ENCODE results near the gene SLIT1.
"Not testable (repeated sequence)": the region's sequence is repeated elsewhere in the genome, so short reads cannot be mapped to it uniquely, and the experiment has no call there.

SLIT1 gene

GRCh38 chr10:97109547-97109946 lies 76.2 kb downstream of the SLIT1 start:
- DNase-seq (ENCODE audit: low read depth): no peak

GRCh38 chr10:97107551-97107950 lies 78.2 kb downstream of the SLIT1 start:
- no peak for DNase-seq (ENCODE audit: low read depth)

GRCh38 chr10:97106207-97106606 lies 79.6 kb downstream of the SLIT1 start:
- DNase-seq (ENCODE audit: low read depth): no peak

GRCh38 chr10:97105303-97105702 lies 80.5 kb downstream of the SLIT1 start:
- DNase-seq (ENCODE audit: low read depth): no peak

GRCh38 chr10:97103316-97104080 lies 82.3 kb downstream of the SLIT1 start:
- DNase-seq (ENCODE audit: low read depth): no peak

- DNase-seq (ENCODE audit: low read depth): no peak
These were observed 83.3 kb downstream of the SLIT1 start for GRCh38 chr10:97102441-97102840.

- no peak for DNase-seq (ENCODE audit: low read depth)
These were observed 84.4 kb downstream of the SLIT1 start for GRCh38 chr10:97101166-97101940.

GRCh38 chr10:97100657-97101056 lies 85.1 kb downstream of the SLIT1 start:
- DNase-seq (ENCODE audit: low read depth): no peak

GRCh38 chr10:97099868-97100267 lies 85.9 kb downstream of the SLIT1 start:
- no peak for DNase-seq (ENCODE audit: low read depth)

- DNase-seq (ENCODE audit: low read depth): no peak
These were observed 86.7 kb downstream of the SLIT1 start for GRCh38 chr10:97099089-97099488.

GRCh38 chr10:97097084-97097433 lies 88.7 kb downstream of the SLIT1 start:
- DNase-seq (ENCODE audit: low read depth): no peak

GRCh38 chr10:97096261-97097083 lies 89.3 kb downstream of the SLIT1 start:
- no peak for DNase-seq (ENCODE audit: low read depth)

- no peak for DNase-seq (ENCODE audit: low read depth)
These were observed 90.0 kb downstream of the SLIT1 start for GRCh38 chr10:97095701-97096260.

GRCh38 chr10:97090644-97091043 lies 95.1 kb downstream of the SLIT1 start:
- no peak for DNase-seq (ENCODE audit: low read depth)

- DNase-seq (ENCODE audit: low read depth): no peak
These were observed 95.7 kb downstream of the SLIT1 start for GRCh38 chr10:97090035-97090434.

- DNase-seq (ENCODE audit: low read depth): no peak
These were observed 96.4 kb downstream of the SLIT1 start for GRCh38 chr10:97089209-97089870.

- DNase-seq (ENCODE audit: low read depth): no peak
These were observed 98.5 kb downstream of the SLIT1 start for GRCh38 chr10:97087296-97087695.

GRCh38 chr10:97086530-97086929 lies 99.2 kb downstream of the SLIT1 start:
- DNase-seq (ENCODE audit: low read depth): no peak

GRCh38 chr10:97083228-97083829 lies 102.4 kb downstream of the SLIT1 start:
- DNase-seq (ENCODE audit: low read depth): no peak

GRCh38 chr10:97082575-97082974 lies 103.2 kb downstream of the SLIT1 start:
- DNase-seq (ENCODE audit: low read depth): not testable (repeated sequence)

- peak; percentile 24 for DNase-seq (ENCODE audit: low read depth)
These were observed 104.0 kb downstream of the SLIT1 start for GRCh38 chr10:97081621-97082235.
